GM23338 (cell line): ENCODE measurements around the gene DRC7. TPM values are rescaled to one million over a fixed set of nuclear protein-coding genes. Genes with fewer than 3 reads are reported as not detected.

Source experiments
- ATAC-seq: fragments of 200-7000 bp; cut with Tn5 transposase; 3 replicates; pipeline ENCODE4 v1.9.1; 2020
- DNase-seq: peaks from one replicate; pipeline ENCODE4 v3.0.0-alpha.2; 2015; ENCODE audit warnings: low spot score
- H2AFZ ChIP-seq: fragments of 200-600 bp; sonication (generic); 2 replicates; pipeline ENCODE4 v1.8.0; 2016; ENCODE audit warnings: antibody characterized with exemption, mild to moderate bottlenecking, moderate library complexity
- H3F3A ChIP-seq: fragments of 200-600 bp; sonication (generic); replicated peaks from 2 replicates; pipeline ENCODE4 v1.8.0; 2017; ENCODE audit warnings: antibody characterized with exemption, mixed run types, low read depth
- H3K27ac ChIP-seq: fragments of 200-600 bp; sonication (generic); 2 replicates; pipeline ENCODE4 v1.6.1; 2016; ENCODE audit warnings: low read depth
- H3K27me3 ChIP-seq: fragments of 200-600 bp; sonication (generic); 2 replicates; pipeline ENCODE4 v1.8.0; 2016; ENCODE audit warnings: mild to moderate bottlenecking, mixed run types, moderate library complexity; ENCODE audit not compliant: insufficient read depth
- H3K36me3 ChIP-seq: fragments of 200-600 bp; sonication (generic); 2 replicates; pipeline ENCODE4 v1.8.0; 2016; ENCODE audit warnings: mild to moderate bottlenecking; ENCODE audit not compliant: insufficient read depth
- H3K4me1 ChIP-seq: fragments of 200-600 bp; sonication (generic); 2 replicates; pipeline ENCODE4 v1.8.0; 2016; ENCODE audit warnings: mild to moderate bottlenecking, moderate library complexity; ENCODE audit not compliant: insufficient read depth
- H3K4me2 ChIP-seq: fragments of 200-600 bp; sonication (generic); 2 replicates; pipeline ENCODE4 v1.7.1; 2017; ENCODE audit warnings: mixed run types
- H3K4me3 ChIP-seq: fragments of 200-600 bp; sonication (generic); 2 replicates; pipeline ENCODE4 v1.6.1; 2016; ENCODE audit warnings: mixed run types
- H3K79me2 ChIP-seq: fragments of 200-600 bp; sonication (generic); replicated peaks from 2 replicates; pipeline ENCODE4 v1.8.0; 2017; ENCODE audit warnings: mild to moderate bottlenecking; ENCODE audit not compliant: insufficient read depth
- H3K9me2 ChIP-seq: fragments of 200-600 bp; sonication (generic); 2 replicates; pipeline ENCODE4 v1.8.0; 2017; ENCODE audit not compliant: insufficient read depth
- H4K20me1 ChIP-seq: fragments of 200-600 bp; sonication (generic); replicated peaks from 2 replicates; pipeline ENCODE4 v1.8.0; 2017; ENCODE audit warnings: mild to moderate bottlenecking; ENCODE audit not compliant: insufficient read depth
- H3K27ac Mint-ChIP-seq: 2 replicates; pipeline ENCODE4 v1.8.0; 2020; ENCODE audit warnings: inconsistent platforms, mild to moderate bottlenecking, moderate library complexity, mixed read lengths
- H3K27me3 Mint-ChIP-seq: 3 replicates; pipeline ENCODE4 v1.8.0; 2022; ENCODE audit warnings: low read depth, mild to moderate bottlenecking, moderate library complexity, mixed read lengths, inconsistent platforms; ENCODE audit not compliant: insufficient read depth, poor library complexity
- H3K36me3 Mint-ChIP-seq: 3 replicates; pipeline ENCODE4 v1.8.0; 2021; ENCODE audit warnings: low read depth, mild to moderate bottlenecking, inconsistent platforms, moderate library complexity, mixed read lengths
- H3K4me1 Mint-ChIP-seq: 3 replicates; pipeline ENCODE4 v1.8.0; 2020; ENCODE audit warnings: mild to moderate bottlenecking, inconsistent platforms, mixed read lengths
- H3K4me3 Mint-ChIP-seq: 3 replicates; pipeline ENCODE4 v1.8.0; 2021; ENCODE audit warnings: moderate library complexity, mild to moderate bottlenecking, inconsistent platforms, mixed read lengths
- H3K9me3 Mint-ChIP-seq: 3 replicates; pipeline ENCODE4 v1.8.0; 2020; ENCODE audit warnings: moderate library complexity, mild to moderate bottlenecking, inconsistent platforms, mixed read lengths
- CREB1 ChIP-seq: fragments of 250-450 bp; sonication (Bioruptor Pico); IDR thresholded peaks from 2 replicates; pipeline ENCODE4 v1.5.0; 2020; ENCODE audit warnings: low read depth, mild to moderate bottlenecking, moderate library complexity
- EZH2 ChIP-seq: fragments of 200-600 bp; sonication (generic); IDR thresholded peaks from one replicate; pipeline ENCODE4 v1.8.0; 2017; ENCODE audit warnings: antibody characterized with exemption, mild to moderate bottlenecking, low read depth; ENCODE audit not compliant: unreplicated experiment
- EZH2phosphoT487 ChIP-seq: fragments of 200-600 bp; sonication (generic); IDR thresholded peaks from one replicate; pipeline ENCODE4 v1.8.1; 2018; ENCODE audit warnings: antibody characterized with exemption; ENCODE audit not compliant: unreplicated experiment
- JUNB ChIP-seq: IDR thresholded peaks from one replicate; pipeline ENCODE4 v1.6.1; 2016; ENCODE audit warnings: antibody characterized with exemption; ENCODE audit not compliant: unreplicated experiment
- NANOG ChIP-seq: IDR thresholded peaks from 2 replicates; pipeline ENCODE4 v1.6.1; 2016; ENCODE audit warnings: antibody characterized with exemption, borderline replicate concordance
- POLR2AphosphoS5 ChIP-seq: IDR thresholded peaks from 2 replicates; pipeline ENCODE4 v1.6.1; 2016; ENCODE audit warnings: antibody characterized with exemption, low read depth
- STAT1 ChIP-seq: IDR thresholded peaks from one replicate; pipeline ENCODE4 v1.6.1; 2016; ENCODE audit warnings: antibody characterized with exemption; ENCODE audit not compliant: unreplicated experiment
- ZNF114 ChIP-seq: fragments of 250-450 bp; sonication (Bioruptor Pico); IDR thresholded peaks from 2 replicates; pipeline ENCODE4 v1.5.0; 2020; ENCODE audit warnings: mild to moderate bottlenecking, moderate library complexity
- ZNF331 ChIP-seq: fragments of 250-450 bp; sonication (Bioruptor Pico); IDR thresholded peaks from 2 replicates; pipeline ENCODE4 v1.5.0; 2020; ENCODE audit warnings: low read depth, mild to moderate bottlenecking, moderate library complexity
- polyA plus RNA-seq: library from polyadenylated mRNA; unstranded; fragments of >200 nt; fragmentation: Nextera tagmentation; extraction: Ambion mirVana; gene quantifications from 2 replicates; pipeline ENCODE4 v1.2.1, GENCODE V29; 2016
- total RNA-seq: library from RNA; depleted of rRNA; stranded (reverse); fragments of >200 nt; shearing (Covaris generic); gene quantifications from 2 replicates; pipeline ENCODE4 v1.2.3, GENCODE V29; 2014
- TF ChIP-seq, protein P1 (sequence below): IDR thresholded peaks from one replicate; pipeline ENCODE4 v1.6.1; 2018; ENCODE audit warnings: antibody characterized with exemption; ENCODE audit not compliant: unreplicated experiment
- TF ChIP-seq, protein P2 (sequence below): IDR thresholded peaks from 2 replicates; pipeline ENCODE4 v1.6.1; 2016; ENCODE audit warnings: antibody characterized with exemption
- TF ChIP-seq, protein P3 (sequence below): fragments of 250-450 bp; sonication (Bioruptor Pico); IDR thresholded peaks from 2 replicates; pipeline ENCODE4 v1.5.0; 2020; ENCODE audit warnings: mild to moderate bottlenecking, moderate library complexity
- TF ChIP-seq, protein P4 (sequence below), 2 experiments: fragments of 200-600 bp in 1 of 2; sonication (generic) in 1 of 2; conservative IDR thresholded peaks; 2 replicates each; pipeline versions ENCODE4 v1.5.1 to v1.6.1; 2016 to 2017; ENCODE audit warnings: antibody characterized with exemption in 2 of 2, low read depth in 2 of 2, mild to moderate bottlenecking in 2 of 2, moderate library complexity in 1 of 2

DRC7 gene
- total and polyA plus RNA-seq, 2 experiments from 2014 or later: not detected

DNA sequence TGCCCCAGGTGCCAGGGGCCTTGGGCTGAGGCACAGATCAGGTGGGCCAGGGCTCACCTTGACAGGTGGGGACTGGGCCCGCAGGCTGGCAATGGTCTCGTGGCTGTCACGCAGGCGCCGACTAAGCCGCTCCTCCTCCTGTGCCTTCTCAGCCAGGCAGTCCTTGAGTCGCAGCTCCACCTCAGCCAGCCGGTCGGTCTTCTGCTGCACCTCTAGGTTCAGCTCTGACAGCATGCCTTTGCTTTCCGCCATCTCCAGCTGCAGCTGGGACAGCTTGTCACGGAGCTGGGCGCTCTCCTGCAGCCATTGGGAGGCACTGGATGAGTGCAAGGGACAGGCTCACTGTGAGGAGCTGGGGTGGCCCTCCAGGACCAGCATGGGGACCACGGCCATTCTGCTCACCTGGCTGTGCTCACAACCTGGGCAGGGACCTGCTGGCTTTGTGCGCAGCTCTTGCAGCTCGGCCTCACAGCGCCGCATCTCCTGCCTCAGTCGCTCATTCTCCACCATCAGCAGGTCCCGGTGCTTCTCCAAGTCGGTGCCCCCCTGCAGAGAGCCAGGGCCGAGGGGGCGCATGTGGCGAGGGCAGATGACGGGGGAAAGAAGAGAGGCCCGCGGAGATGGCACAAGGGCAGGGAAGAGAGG is 76.7 kb downstream of the DRC7 start:
- TF ChIP-seq STAT1: no peak
- no peak for TF ChIP-seq EZH2phosphoT487
- no peak for TF ChIP-seq CREB1 (CRISPR knock-in tag)
- TF ChIP-seq POLR2AphosphoS5: no peak
- TF ChIP-seq, protein P1, sequence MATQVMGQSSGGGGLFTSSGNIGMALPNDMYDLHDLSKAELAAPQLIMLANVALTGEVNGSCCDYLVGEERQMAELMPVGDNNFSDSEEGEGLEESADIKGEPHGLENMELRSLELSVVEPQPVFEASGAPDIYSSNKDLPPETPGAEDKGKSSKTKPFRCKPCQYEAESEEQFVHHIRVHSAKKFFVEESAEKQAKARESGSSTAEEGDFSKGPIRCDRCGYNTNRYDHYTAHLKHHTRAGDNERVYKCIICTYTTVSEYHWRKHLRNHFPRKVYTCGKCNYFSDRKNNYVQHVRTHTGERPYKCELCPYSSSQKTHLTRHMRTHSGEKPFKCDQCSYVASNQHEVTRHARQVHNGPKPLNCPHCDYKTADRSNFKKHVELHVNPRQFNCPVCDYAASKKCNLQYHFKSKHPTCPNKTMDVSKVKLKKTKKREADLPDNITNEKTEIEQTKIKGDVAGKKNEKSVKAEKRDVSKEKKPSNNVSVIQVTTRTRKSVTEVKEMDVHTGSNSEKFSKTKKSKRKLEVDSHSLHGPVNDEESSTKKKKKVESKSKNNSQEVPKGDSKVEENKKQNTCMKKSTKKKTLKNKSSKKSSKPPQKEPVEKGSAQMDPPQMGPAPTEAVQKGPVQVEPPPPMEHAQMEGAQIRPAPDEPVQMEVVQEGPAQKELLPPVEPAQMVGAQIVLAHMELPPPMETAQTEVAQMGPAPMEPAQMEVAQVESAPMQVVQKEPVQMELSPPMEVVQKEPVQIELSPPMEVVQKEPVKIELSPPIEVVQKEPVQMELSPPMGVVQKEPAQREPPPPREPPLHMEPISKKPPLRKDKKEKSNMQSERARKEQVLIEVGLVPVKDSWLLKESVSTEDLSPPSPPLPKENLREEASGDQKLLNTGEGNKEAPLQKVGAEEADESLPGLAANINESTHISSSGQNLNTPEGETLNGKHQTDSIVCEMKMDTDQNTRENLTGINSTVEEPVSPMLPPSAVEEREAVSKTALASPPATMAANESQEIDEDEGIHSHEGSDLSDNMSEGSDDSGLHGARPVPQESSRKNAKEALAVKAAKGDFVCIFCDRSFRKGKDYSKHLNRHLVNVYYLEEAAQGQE: no peak
- TF ChIP-seq, protein P2, sequence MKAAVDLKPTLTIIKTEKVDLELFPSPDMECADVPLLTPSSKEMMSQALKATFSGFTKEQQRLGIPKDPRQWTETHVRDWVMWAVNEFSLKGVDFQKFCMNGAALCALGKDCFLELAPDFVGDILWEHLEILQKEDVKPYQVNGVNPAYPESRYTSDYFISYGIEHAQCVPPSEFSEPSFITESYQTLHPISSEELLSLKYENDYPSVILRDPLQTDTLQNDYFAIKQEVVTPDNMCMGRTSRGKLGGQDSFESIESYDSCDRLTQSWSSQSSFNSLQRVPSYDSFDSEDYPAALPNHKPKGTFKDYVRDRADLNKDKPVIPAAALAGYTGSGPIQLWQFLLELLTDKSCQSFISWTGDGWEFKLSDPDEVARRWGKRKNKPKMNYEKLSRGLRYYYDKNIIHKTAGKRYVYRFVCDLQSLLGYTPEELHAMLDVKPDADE: no peak
- TF ChIP-seq, protein P3, sequence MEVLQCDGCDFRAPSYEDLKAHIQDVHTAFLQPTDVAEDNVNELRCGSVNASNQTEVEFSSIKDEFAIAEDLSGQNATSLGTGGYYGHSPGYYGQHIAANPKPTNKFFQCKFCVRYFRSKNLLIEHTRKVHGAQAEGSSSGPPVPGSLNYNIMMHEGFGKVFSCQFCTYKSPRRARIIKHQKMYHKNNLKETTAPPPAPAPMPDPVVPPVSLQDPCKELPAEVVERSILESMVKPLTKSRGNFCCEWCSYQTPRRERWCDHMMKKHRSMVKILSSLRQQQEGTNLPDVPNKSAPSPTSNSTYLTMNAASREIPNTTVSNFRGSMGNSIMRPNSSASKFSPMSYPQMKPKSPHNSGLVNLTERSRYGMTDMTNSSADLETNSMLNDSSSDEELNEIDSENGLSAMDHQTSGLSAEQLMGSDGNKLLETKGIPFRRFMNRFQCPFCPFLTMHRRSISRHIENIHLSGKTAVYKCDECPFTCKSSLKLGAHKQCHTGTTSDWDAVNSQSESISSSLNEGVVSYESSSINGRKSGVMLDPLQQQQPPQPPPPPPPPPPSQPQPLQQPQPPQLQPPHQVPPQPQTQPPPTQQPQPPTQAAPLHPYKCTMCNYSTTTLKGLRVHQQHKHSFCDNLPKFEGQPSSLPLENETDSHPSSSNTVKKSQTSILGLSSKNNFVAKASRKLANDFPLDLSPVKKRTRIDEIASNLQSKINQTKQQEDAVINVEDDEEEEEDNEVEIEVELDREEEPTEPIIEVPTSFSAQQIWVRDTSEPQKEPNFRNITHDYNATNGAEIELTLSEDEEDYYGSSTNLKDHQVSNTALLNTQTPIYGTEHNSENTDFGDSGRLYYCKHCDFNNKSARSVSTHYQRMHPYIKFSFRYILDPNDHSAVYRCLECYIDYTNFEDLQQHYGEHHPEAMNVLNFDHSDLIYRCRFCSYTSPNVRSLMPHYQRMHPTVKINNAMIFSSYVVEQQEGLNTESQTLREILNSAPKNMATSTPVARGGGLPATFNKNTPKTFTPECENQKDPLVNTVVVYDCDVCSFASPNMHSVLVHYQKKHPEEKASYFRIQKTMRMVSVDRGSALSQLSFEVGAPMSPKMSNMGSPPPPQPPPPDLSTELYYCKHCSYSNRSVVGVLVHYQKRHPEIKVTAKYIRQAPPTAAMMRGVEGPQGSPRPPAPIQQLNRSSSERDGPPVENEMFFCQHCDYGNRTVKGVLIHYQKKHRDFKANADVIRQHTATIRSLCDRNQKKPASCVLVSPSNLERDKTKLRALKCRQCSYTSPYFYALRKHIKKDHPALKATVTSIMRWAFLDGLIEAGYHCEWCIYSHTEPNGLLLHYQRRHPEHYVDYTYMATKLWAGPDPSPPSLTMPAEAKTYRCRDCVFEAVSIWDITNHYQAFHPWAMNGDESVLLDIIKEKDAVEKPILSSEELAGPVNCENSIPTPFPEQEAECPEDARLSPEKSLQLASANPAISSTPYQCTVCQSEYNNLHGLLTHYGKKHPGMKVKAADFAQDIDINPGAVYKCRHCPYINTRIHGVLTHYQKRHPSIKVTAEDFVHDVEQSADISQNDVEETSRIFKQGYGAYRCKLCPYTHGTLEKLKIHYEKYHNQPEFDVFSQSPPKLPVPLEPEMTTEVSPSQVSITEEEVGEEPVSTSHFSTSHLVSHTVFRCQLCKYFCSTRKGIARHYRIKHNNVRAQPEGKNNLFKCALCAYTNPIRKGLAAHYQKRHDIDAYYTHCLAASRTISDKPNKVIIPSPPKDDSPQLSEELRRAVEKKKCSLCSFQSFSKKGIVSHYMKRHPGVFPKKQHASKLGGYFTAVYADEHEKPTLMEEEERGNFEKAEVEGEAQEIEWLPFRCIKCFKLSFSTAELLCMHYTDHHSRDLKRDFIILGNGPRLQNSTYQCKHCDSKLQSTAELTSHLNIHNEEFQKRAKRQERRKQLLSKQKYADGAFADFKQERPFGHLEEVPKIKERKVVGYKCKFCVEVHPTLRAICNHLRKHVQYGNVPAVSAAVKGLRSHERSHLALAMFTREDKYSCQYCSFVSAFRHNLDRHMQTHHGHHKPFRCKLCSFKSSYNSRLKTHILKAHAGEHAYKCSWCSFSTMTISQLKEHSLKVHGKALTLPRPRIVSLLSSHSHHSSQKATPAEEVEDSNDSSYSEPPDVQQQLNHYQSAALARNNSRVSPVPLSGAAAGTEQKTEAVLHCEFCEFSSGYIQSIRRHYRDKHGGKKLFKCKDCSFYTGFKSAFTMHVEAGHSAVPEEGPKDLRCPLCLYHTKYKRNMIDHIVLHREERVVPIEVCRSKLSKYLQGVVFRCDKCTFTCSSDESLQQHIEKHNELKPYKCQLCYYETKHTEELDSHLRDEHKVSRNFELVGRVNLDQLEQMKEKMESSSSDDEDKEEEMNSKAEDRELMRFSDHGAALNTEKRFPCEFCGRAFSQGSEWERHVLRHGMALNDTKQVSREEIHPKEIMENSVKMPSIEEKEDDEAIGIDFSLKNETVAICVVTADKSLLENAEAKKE: no peak
- TF ChIP-seq ZNF114: no peak
- TF ChIP-seq EZH2: no peak
- no peak for TF ChIP-seq NANOG
- TF ChIP-seq JUNB: no peak
- no peak for TF ChIP-seq ZNF331 (CRISPR knock-in tag)
- TF ChIP-seq, protein P4, sequence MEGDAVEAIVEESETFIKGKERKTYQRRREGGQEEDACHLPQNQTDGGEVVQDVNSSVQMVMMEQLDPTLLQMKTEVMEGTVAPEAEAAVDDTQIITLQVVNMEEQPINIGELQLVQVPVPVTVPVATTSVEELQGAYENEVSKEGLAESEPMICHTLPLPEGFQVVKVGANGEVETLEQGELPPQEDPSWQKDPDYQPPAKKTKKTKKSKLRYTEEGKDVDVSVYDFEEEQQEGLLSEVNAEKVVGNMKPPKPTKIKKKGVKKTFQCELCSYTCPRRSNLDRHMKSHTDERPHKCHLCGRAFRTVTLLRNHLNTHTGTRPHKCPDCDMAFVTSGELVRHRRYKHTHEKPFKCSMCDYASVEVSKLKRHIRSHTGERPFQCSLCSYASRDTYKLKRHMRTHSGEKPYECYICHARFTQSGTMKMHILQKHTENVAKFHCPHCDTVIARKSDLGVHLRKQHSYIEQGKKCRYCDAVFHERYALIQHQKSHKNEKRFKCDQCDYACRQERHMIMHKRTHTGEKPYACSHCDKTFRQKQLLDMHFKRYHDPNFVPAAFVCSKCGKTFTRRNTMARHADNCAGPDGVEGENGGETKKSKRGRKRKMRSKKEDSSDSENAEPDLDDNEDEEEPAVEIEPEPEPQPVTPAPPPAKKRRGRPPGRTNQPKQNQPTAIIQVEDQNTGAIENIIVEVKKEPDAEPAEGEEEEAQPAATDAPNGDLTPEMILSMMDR (conservative IDR thresholded peaks at IDR 0.05; ENCODE audit: low read depth in 2 of 2): no peak
- H3K9me3 Mint-ChIP-seq: no peaks in the 10 kb centered on the region
- H3K36me3 ChIP-seq: no peaks in the 10 kb centered on the region
- H3K9me2 ChIP-seq: no peaks in the 10 kb centered on the region
- no peak overlapping the region for H3K4me2 ChIP-seq
- H3K27ac ChIP-seq: no peak overlapping the region
- H3K4me3 ChIP-seq: no peak overlapping the region
- H3K36me3 Mint-ChIP-seq: no peaks in the 10 kb centered on the region; the same call in 2 of the 3 replicates
- H3K27ac Mint-ChIP-seq: no peak overlapping the region
- H3K79me2 ChIP-seq: no peaks in the 10 kb centered on the region
- H3K27me3 ChIP-seq: no peaks in the 10 kb centered on the region
- ATAC-seq (no peak), DNase-seq (no peak)
- H4K20me1 ChIP-seq: no peaks in the 10 kb centered on the region; the same call in 1 of the 2 replicates
- peaks cover 12% of the 10 kb centered on the region for H3K27me3 Mint-ChIP-seq
- no peak overlapping the region for H2AFZ ChIP-seq
- peaks cover 13% of the 10 kb centered on the region for H3K4me1 ChIP-seq
- H3K4me1 Mint-ChIP-seq: peaks cover 26% of the 10 kb centered on the region
- H3F3A ChIP-seq: peaks cover 2% of the 10 kb centered on the region
- H3K4me3 Mint-ChIP-seq: no peak overlapping the region
